Stimulated activated CD4-positive, alpha-beta T cell treated with anti-CD3 and anti-CD28 coated beads, Interleukin-1b, Interleukin-23, amount 100 ng/mL, for 4 hours (primary cell): ENCODE results near the gene ST8SIA3.

Experiments used
- DNase-seq, 2 donors: peaks; one replicate each; pipeline ENCODE4 v3.0.0-alpha.2; 2020; ENCODE audit warnings: low read depth in 2 of 2

The ST8SIA3 gene

GRCh38 chr18:57352271-57352701 is at the start of gene ST8SIA3:
Gene ST8SIA3 (plus strand): TSS chr18:57352557. CDS start chr18:57352847, 290 bp downstream.
- DNase-seq: no peak

- no peak for DNase-seq
These were observed 40.9 kb upstream of the ST8SIA3 start for GRCh38 chr18:57311472-57311871.

GRCh38 chr18:57312346-57313144 is 39.8 kb upstream of the ST8SIA3 start:
- no peak for DNase-seq

- DNase-seq: no peak
These were observed 31.8 kb upstream of the ST8SIA3 start for GRCh38 chr18:57320603-57321002.

- DNase-seq: no peak
These were observed 26.7 kb upstream of the ST8SIA3 start for GRCh38 chr18:57325491-57326166.

- DNase-seq: no peak
These were observed 25.5 kb upstream of the ST8SIA3 start for GRCh38 chr18:57326718-57327323.

- no peak for DNase-seq
These were observed 23.7 kb upstream of the ST8SIA3 start for GRCh38 chr18:57328665-57329064.

- no peak for DNase-seq
These were observed 22.5 kb upstream of the ST8SIA3 start for GRCh38 chr18:57329856-57330255.

GRCh38 chr18:57331718-57332117 is 20.6 kb upstream of the ST8SIA3 start:
- no peak for DNase-seq

- DNase-seq: no peak
These were observed 18.4 kb upstream of the ST8SIA3 start for GRCh38 chr18:57333940-57334339.

- no peak for DNase-seq
These were observed 18.0 kb upstream of the ST8SIA3 start for GRCh38 chr18:57334383-57334782.

GRCh38 chr18:57336343-57336742 is 16.0 kb upstream of the ST8SIA3 start:
- DNase-seq: no peak

- no peak for DNase-seq
These were observed 14.5 kb upstream of the ST8SIA3 start for GRCh38 chr18:57337890-57338289.

- no peak for DNase-seq
These were observed 8.5 kb upstream of the ST8SIA3 start for GRCh38 chr18:57343833-57344232.

- no peak for DNase-seq
These were observed 5.5 kb upstream of the ST8SIA3 start for GRCh38 chr18:57346876-57347275.

GRCh38 chr18:57347784-57348183 is 4.6 kb upstream of the ST8SIA3 start:
- no peak for DNase-seq

GRCh38 chr18:57352761-57353136 is 392 bp downstream of the ST8SIA3 start:
- DNase-seq: no peak

GRCh38 chr18:57353137-57353939 is 981 bp downstream of the ST8SIA3 start:
- no peak for DNase-seq

- DNase-seq: no peak
These were observed 1.6 kb downstream of the ST8SIA3 start for GRCh38 chr18:57353940-57354461.

- DNase-seq: no peak
These were observed 7.1 kb downstream of the ST8SIA3 start for GRCh38 chr18:57359433-57359832.

- DNase-seq: no peak
These were observed 10.4 kb downstream of the ST8SIA3 start for GRCh38 chr18:57362714-57363113.

- no peak for DNase-seq
These were observed 12.1 kb downstream of the ST8SIA3 start for GRCh38 chr18:57364460-57364859.
